K562 (cell line): Measurements from ENCODE around the gene ZNF665. TPM values are rescaled to one million over a fixed set of nuclear protein-coding genes. Genes with fewer than 3 reads are reported as not detected.

Source experiments
- AFF4 ChIP-seq: sonication (generic); formaldehyde crosslinking; IDR thresholded peaks from 2 replicates; pipeline ENCODE4 v1.8.0; 2023; ENCODE audit warnings: mild to moderate bottlenecking, missing genetic modification reagents
- EZH2 ChIP-seq: IDR thresholded peaks from 2 replicates; pipeline ENCODE4 v1.6.1; 2012; ENCODE audit warnings: low read depth, mild to moderate bottlenecking, inconsistent platforms, low read length, borderline replicate concordance
- FOXJ2 ChIP-seq: fragments of 200-800 bp; sonication (Bioruptor generic); IDR thresholded peaks from 2 replicates; pipeline ENCODE4 v1.6.1; 2016; ENCODE audit warnings: missing genetic modification characterization, missing compliant biosample characterization
- GMEB1 ChIP-seq: fragments of 250-450 bp; sonication (Bioruptor Pico); IDR thresholded peaks from 2 replicates; pipeline ENCODE4 v1.4.0; 2020; ENCODE audit warnings: mild to moderate bottlenecking
- HDAC8 ChIP-seq: fragments of 450-650 bp; IDR thresholded peaks from 2 replicates; pipeline ENCODE4 v1.6.1; 2016; ENCODE audit warnings: mild to moderate bottlenecking, missing genetic modification characterization, moderate library complexity, missing compliant biosample characterization
- KAT2B ChIP-seq: IDR thresholded peaks from one replicate; pipeline ENCODE4 v1.6.1; 2012; ENCODE audit warnings: low read depth, mild to moderate bottlenecking, control low read depth, inconsistent platforms, low read length, moderate library complexity
- KLF10 ChIP-seq: fragments of 250-450 bp; sonication (Bioruptor Pico); IDR thresholded peaks from 2 replicates; pipeline ENCODE4 v1.6.1; 2021; ENCODE audit warnings: matching md5 sums
- L3MBTL2 ChIP-seq: fragments of 450-650 bp; IDR thresholded peaks from 2 replicates; pipeline ENCODE4 v1.6.1; 2016; ENCODE audit warnings: mild to moderate bottlenecking, moderate library complexity
- MCM2 ChIP-seq: fragments of 450-650 bp; IDR thresholded peaks from 2 replicates; pipeline ENCODE4 v1.6.1; 2017; ENCODE audit warnings: low read depth, mild to moderate bottlenecking
- MXI1 ChIP-seq: IDR thresholded peaks from 2 replicates; pipeline ENCODE4 v1.6.1; 2011; ENCODE audit warnings: low read depth, mild to moderate bottlenecking, improper control_type of control experiment, low read length
- NKRF ChIP-seq: fragments of 450-650 bp; IDR thresholded peaks from 2 replicates; pipeline ENCODE4 v1.6.1; 2016; ENCODE audit warnings: borderline replicate concordance
- PREB ChIP-seq: sonication (generic); formaldehyde crosslinking; IDR thresholded peaks from 2 replicates; pipeline ENCODE4 v1.8.1; 2023; ENCODE audit warnings: mild to moderate bottlenecking, missing genetic modification reagents
- TAF15 ChIP-seq: fragments of 200-400 bp; formaldehyde crosslinking; IDR thresholded peaks from 2 replicates; pipeline ENCODE4 v1.6.1; 2017; ENCODE audit warnings: mild to moderate bottlenecking, low read depth, low read length, moderate library complexity
- YBX1 ChIP-seq: fragments of 450-650 bp; IDR thresholded peaks from 2 replicates; pipeline ENCODE4 v1.7.1; 2016; ENCODE audit warnings: mild to moderate bottlenecking
- ZBTB17 ChIP-seq: fragments of 450-650 bp; formaldehyde crosslinking; IDR thresholded peaks from 2 replicates; pipeline ENCODE4 v1.4.0; 2020; ENCODE audit warnings: mild to moderate bottlenecking
- ZNF239 ChIP-seq: fragments of 250-450 bp; sonication (Bioruptor Pico); IDR thresholded peaks from 2 replicates; pipeline ENCODE4 v1.4.0; 2020; ENCODE audit warnings: mild to moderate bottlenecking
- polyA plus RNA-seq, 8 experiments: library from polyadenylated mRNA; depleted of rRNA in 4 of 8; stranded (reverse) in 5 of 8; unstranded in 3 of 8; fragments of >200 nt; fragmentation: Nextera tagmentation in 2 of 8; fragmentation: Illumina TruSeq in 1 of 8; extraction: Ambion mirVana in 2 of 8; extraction: Trizol in 1 of 8; gene quantifications; 2 replicates each; pipeline versions ENCODE4 v1.2.1 to v1.2.3, GENCODE V29; 2011 to 2014; ENCODE audit warnings: inconsistent platforms in 1 of 8, missing spikeins in 1 of 8
- total RNA-seq, 7 experiments: library from RNA; depleted of rRNA in 6 of 7; stranded (reverse); fragments of >200 nt in 6 of 7; fragmentation: Illumina TruSeq in 2 of 7; extraction: Trizol in 2 of 7; gene quantifications; 2 replicates each; pipeline versions ENCODE4 v1.2.1 to v1.2.3, GENCODE V29; 2011 to 2021; ENCODE audit warnings: low replicate concordance in 1 of 7
- TF ChIP-seq, protein P1 (sequence below): IDR thresholded peaks from 2 replicates; pipeline ENCODE4 v1.6.1; 2011; ENCODE audit not compliant: insufficient read length; ENCODE audit errors: extremely low read depth
- TF ChIP-seq, protein P2 (sequence below): IDR thresholded peaks from 2 replicates; pipeline ENCODE4 v1.6.1; 2012; ENCODE audit warnings: low read depth, low read length, improper control_type of control experiment, borderline replicate concordance

The ZNF665 gene
- total and polyA plus RNA-seq, 9 of the 15 experiments (the other 6 are each of a cell fraction or from before 2014, with no cell fraction given): 1.9 to 7.6 (median 2.8) TPM

GRCh38 chr19:53161123-53161522, 32.0 kb downstream of the ZNF665 start (continued):
- peak; percentile 50 for TF ChIP-seq L3MBTL2
- TF ChIP-seq, protein P1, sequence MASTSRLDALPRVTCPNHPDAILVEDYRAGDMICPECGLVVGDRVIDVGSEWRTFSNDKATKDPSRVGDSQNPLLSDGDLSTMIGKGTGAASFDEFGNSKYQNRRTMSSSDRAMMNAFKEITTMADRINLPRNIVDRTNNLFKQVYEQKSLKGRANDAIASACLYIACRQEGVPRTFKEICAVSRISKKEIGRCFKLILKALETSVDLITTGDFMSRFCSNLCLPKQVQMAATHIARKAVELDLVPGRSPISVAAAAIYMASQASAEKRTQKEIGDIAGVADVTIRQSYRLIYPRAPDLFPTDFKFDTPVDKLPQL: no peak
- TF ChIP-seq MCM2: no peak
- no peak for TF ChIP-seq TAF15
- no peak for TF ChIP-seq AFF4
- TF ChIP-seq ZNF239 (CRISPR knock-in tag): no peak
- TF ChIP-seq ZBTB17 (CRISPR knock-in tag): no peak
- TF ChIP-seq GMEB1: no peak
- no peak for TF ChIP-seq KAT2B
- no peak for TF ChIP-seq KLF10 (CRISPR knock-in tag)
- no peak for TF ChIP-seq MXI1
- no peak for TF ChIP-seq NKRF
- no peak for TF ChIP-seq HDAC8
- TF ChIP-seq, protein P2, sequence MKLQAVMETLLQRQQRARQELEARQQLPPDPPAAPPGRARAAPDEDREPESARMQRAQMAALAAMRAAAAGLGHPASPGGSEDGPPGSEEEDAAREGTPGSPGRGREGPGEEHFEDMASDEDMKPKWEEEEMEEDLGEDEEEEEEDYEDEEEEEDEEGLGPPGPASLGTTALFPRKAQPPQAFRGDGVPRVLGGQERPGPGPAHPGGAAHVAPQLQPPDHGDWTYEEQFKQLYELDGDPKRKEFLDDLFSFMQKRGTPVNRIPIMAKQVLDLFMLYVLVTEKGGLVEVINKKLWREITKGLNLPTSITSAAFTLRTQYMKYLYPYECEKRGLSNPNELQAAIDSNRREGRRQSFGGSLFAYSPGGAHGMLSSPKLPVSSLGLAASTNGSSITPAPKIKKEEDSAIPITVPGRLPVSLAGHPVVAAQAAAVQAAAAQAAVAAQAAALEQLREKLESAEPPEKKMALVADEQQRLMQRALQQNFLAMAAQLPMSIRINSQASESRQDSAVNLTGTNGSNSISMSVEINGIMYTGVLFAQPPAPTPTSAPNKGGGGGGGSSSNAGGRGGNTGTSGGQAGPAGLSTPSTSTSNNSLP: no peak
- no peak for TF ChIP-seq EZH2
- no peak for TF ChIP-seq YBX1
- no peak for TF ChIP-seq FOXJ2
- TF ChIP-seq PREB (CRISPR knock-in tag): no peak
